Endothelial cell of umbilical vein (primary cell): ENCODE measurements around the gene CDKN3. TPM values are rescaled to one million over a fixed set of nuclear protein-coding genes. Genes with fewer than 3 reads are reported as not detected.

Experiments used
- BruUV-seq: library from RNA; stranded (reverse); fragments of 400-500 nt; replicated peaks from 2 replicates; lab custom pipeline; 2021; lab: Mats Ljungman, UMichigan
- CTCF ChIA-PET: fragments of 300-600, 350-600 bp; sonication (Branson Sonifier 250); formaldehyde crosslinking; loops from one replicate; lab custom pipeline; 2021; ENCODE audit warnings: antibody characterized with exemption, inconsistent platforms; lab: Charles Lee
- POLR2A ChIA-PET: fragments of 300-600, 350-600 bp; sonication (Branson Sonifier 250); formaldehyde crosslinking; loops from one replicate; lab custom pipeline; 2021; ENCODE audit warnings: antibody characterized with exemption, inconsistent platforms; lab: Charles Lee
- DNase-seq: peaks from one replicate; pipeline ENCODE4 v3.0.0-alpha.2; 2011; ENCODE audit warnings: low read depth, low spot score
- FAIRE-seq: peaks from 2 replicates; lab custom pipeline; 2011; peaks lifted over from hg19 to GRCh38; lab: Jason Lieb, UNC
- H2AFZ ChIP-seq: 2 replicates; pipeline ENCODE4 v1.6.0; 2012; ENCODE audit warnings: low read depth, low read length, control low read depth, inconsistent platforms
- H3K27ac ChIP-seq: 2 replicates; pipeline ENCODE4 v1.5.1; 2011; ENCODE audit warnings: low read depth, mild to moderate bottlenecking, control low read depth, low read length, moderate library complexity; ENCODE audit not compliant: insufficient read depth
- H3K27me3 ChIP-seq, 2 experiments: 2 replicates each; pipeline versions ENCODE4 v1.6.0 to v1.6.1; 2011; ENCODE audit warnings: low read length in 2 of 2, mixed read lengths in 1 of 2; ENCODE audit not compliant: control insufficient read depth in 2 of 2, insufficient read depth in 2 of 2
- H3K36me3 ChIP-seq, 2 experiments: 2 replicates in 1 of 2; 3 replicates in 1 of 2; pipeline ENCODE4 v1.5.1; 2011; ENCODE audit warnings: low read length in 2 of 2, mild to moderate bottlenecking in 1 of 2, moderate library complexity in 1 of 2; ENCODE audit not compliant: control insufficient read depth in 2 of 2, insufficient read depth in 2 of 2; ENCODE audit errors: extremely low read depth in 1 of 2
- H3K4me1 ChIP-seq: 3 replicates; pipeline ENCODE4 v1.5.1; 2011; ENCODE audit warnings: mild to moderate bottlenecking, low read length; ENCODE audit not compliant: control insufficient read depth, insufficient read depth; ENCODE audit errors: extremely low read depth
- H3K4me2 ChIP-seq: 2 replicates; pipeline ENCODE4 v1.6.1; 2011; ENCODE audit warnings: low read length, control low read depth, mixed read lengths; ENCODE audit not compliant: insufficient read depth
- H3K4me3 ChIP-seq, 3 experiments: fragments of 200-600 bp in 1 of 3; sonication (generic), shearing (Covaris generic) in 1 of 3; replicated peaks in 1 of 3; 2 replicates each; pipeline ENCODE4 v1.5.1; 2011 to 2016; ENCODE audit warnings: control low read depth in 3 of 3, low read length in 3 of 3, mild to moderate bottlenecking in 2 of 3, inconsistent platforms in 1 of 3, low read depth in 1 of 3, moderate library complexity in 1 of 3; ENCODE audit not compliant: insufficient read depth in 1 of 3
- H3K79me2 ChIP-seq: 2 replicates; pipeline ENCODE4 v1.6.0; 2012; ENCODE audit warnings: low read length, inconsistent platforms; ENCODE audit not compliant: control insufficient read depth, insufficient read depth
- H3K9ac ChIP-seq: replicated peaks from 2 replicates; pipeline ENCODE3; 2011; ENCODE audit warnings: low read length, control low read depth; ENCODE audit not compliant: insufficient read depth; ENCODE audit errors: extremely low read depth
- H3K9me1 ChIP-seq: replicated peaks from 3 replicates; pipeline ENCODE4 v1.6.0; 2011; ENCODE audit warnings: mild to moderate bottlenecking, low read length; ENCODE audit not compliant: control insufficient read depth, insufficient read depth; ENCODE audit errors: extremely low read depth
- H3K9me3 ChIP-seq: replicated peaks from 2 replicates; pipeline ENCODE4 v1.5.1; 2012; ENCODE audit warnings: low read length, inconsistent platforms; ENCODE audit not compliant: control insufficient read depth, insufficient read depth
- H4K20me1 ChIP-seq: replicated peaks from 2 replicates; pipeline ENCODE3; 2011; ENCODE audit warnings: mild to moderate bottlenecking, low read length; ENCODE audit not compliant: control insufficient read depth, insufficient read depth; ENCODE audit errors: extremely low read depth
- CTCF ChIP-seq, 2 donors: IDR thresholded peaks; 1 replicate in 1 of 2; 2 replicates in 1 of 2; pipeline ENCODE4 v1.5.1; 2011; ENCODE audit warnings: low read length in 2 of 2, mild to moderate bottlenecking in 2 of 2, moderate library complexity in 2 of 2, control low read depth in 1 of 2, inconsistent platforms in 1 of 2, low read depth in 1 of 2; ENCODE audit not compliant: insufficient read depth in 1 of 2; ENCODE audit errors: extremely low read depth in 1 of 2
- EZH2 ChIP-seq: IDR thresholded peaks from 2 replicates; pipeline ENCODE4 v1.6.1; 2012; ENCODE audit warnings: borderline replicate concordance, low read depth, mild to moderate bottlenecking, moderate library complexity, low read length, inconsistent platforms; ENCODE audit not compliant: severe bottlenecking
- FOS ChIP-seq: IDR thresholded peaks from 2 replicates; pipeline ENCODE4 v1.6.1; 2011; ENCODE audit warnings: mild to moderate bottlenecking, low read length, moderate library complexity, borderline replicate concordance; ENCODE audit not compliant: insufficient read depth
- GATA2 ChIP-seq: IDR thresholded peaks from 2 replicates; pipeline ENCODE4 v1.7.0; 2011; ENCODE audit warnings: low read depth, mild to moderate bottlenecking, moderate library complexity, mixed read lengths, low read length; ENCODE audit not compliant: insufficient read length, insufficient read depth
- JUN ChIP-seq: IDR thresholded peaks from 2 replicates; pipeline ENCODE4 v1.6.1; 2011; ENCODE audit warnings: borderline replicate concordance, low read depth; ENCODE audit not compliant: insufficient read length, insufficient read depth
- MYC ChIP-seq: IDR thresholded peaks from one replicate; pipeline ENCODE4 v1.6.1; 2011; ENCODE audit warnings: mild to moderate bottlenecking, low read depth, low read length
- POLR2A ChIP-seq: IDR thresholded peaks from 2 replicates; pipeline ENCODE4 v1.6.1; 2012; ENCODE audit warnings: low read depth, mild to moderate bottlenecking, control low read depth, low read length
- POLR2AphosphoS5 ChIP-seq: IDR thresholded peaks from 2 replicates; pipeline ENCODE4 v1.6.1; 2012; ENCODE audit warnings: low read depth, mild to moderate bottlenecking, control low read depth, low read length, moderate library complexity; ENCODE audit not compliant: insufficient read depth
- dilution Hi-C: fragments of 300-500 bp; cut with MboI; formaldehyde crosslinking; loops from one replicate; pipeline ENCODE4 v1.15.0; 2019; ENCODE audit warnings: low sequenced_read_pairs; ENCODE audit not compliant: extremely low pct_ligation_motif_present
- intact Hi-C: fragments of 100-400 bp; cut with micrococcal nuclease; formaldehyde crosslinking; loops from one replicate; pipeline ENCODE4 v1.10.0; 2022
- polyA plus RNA-seq, 4 experiments: library from polyadenylated mRNA; depleted of rRNA in 3 of 4; stranded (reverse) in 3 of 4; unstranded in 1 of 4; fragments of >200 nt; gene quantifications; 2 replicates each; pipeline versions ENCODE4 v1.2.1 to v1.2.3, GENCODE V29; 2011 to 2012; ENCODE audit warnings: missing spikeins in 1 of 4
- total RNA-seq: library from RNA; stranded (reverse); gene quantifications from 2 replicates; pipeline ENCODE4 v1.2.3, GENCODE V29; 2021
- TF ChIP-seq, protein P1 (sequence below): IDR thresholded peaks from 2 replicates; pipeline ENCODE4 v1.6.1; 2011; ENCODE audit not compliant: insufficient read depth, insufficient read length

The CDKN3 gene
- total and polyA plus RNA-seq, 2 donors (not counting 3 experiments of a cell fraction or from before 2014, with no cell fraction given), result 36.6 to 52.0 TPM

DNA sequence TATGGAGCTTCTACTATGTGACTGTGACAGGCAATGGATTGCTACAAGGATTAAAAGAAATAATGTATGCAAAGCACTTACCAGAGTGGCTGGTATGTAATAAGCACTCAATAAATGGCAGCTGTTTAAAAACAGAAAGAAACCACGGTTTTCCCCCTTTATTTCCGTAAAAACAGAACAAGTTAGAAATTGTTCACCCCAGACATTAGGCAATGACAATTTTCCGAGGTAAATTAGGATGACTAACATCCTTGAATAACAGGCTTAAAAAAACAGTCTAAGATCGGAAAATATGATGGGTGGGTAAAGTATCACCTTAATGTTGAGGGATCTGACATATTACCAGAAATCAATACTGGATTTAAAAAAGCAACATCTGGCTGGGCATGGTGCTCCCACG is 65.2 kb downstream of the CDKN3 start:
- Histone ChIP-seq H3K36me3 (no peaks in the 10 kb centered on the region), H2AFZ (no peak overlapping the region), H3K27ac (no peak overlapping the region), H3K4me1 (peaks cover 5% of the 10 kb centered on the region), H3K4me2 (peak overlapping the region; percentile 49), H3K79me2 (no peaks in the 10 kb centered on the region), H3K9ac (no peak overlapping the region), H3K27me3 (peaks cover 25 to 29% of the 10 kb centered on the region in 2 experiments), H4K20me1 (no peaks in the 10 kb centered on the region), H3K9me3 (peaks cover 2% of the 10 kb centered on the region), H3K9me1 (no peaks in the 10 kb centered on the region), H3K4me3 (no peak overlapping the region)
- CTCF ChIA-PET, result interaction anchor here (1.1 kb wide), 1 partner anchor 18 kb away, joined by 3 read pairs; no protein-coding TSS in a partner anchor
- POLR2A ChIA-PET, result no interaction called here
- no TSS peak for BruUV-seq
- TF ChIP-seq FOS (no peak), JUN (peak; percentile 18)
- intact Hi-C loops, result no loop called here
- DNase-seq, result peak; percentile 34
- dilution Hi-C loops, result no loop called here
- FAIRE-seq, result peak; percentile 76

DNA sequence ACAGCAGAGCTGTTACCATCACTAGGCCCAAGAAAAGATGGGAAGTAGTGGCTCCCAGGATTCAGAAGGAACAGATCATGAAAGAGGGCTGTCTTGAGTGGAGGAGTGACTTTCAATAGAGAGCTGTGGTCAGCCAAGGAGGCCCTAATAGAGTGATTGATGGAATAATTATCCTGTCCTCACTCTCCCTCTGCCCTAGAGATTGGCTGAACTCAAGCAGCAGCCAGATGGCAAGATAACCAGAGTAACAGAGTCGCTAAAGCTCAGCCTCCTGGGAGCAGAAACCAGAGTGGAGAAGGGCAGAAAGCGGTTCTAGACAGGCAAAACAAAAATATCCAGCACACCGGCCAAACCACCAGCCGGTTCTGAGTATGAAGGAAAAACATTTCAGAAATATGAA is 68.8 kb downstream of the CDKN3 start:
- intact Hi-C loops (no loop called here), dilution Hi-C loops (no loop called here)
- Histone ChIP-seq H2AFZ (no peak overlapping the region), H4K20me1 (no peaks in the 10 kb centered on the region), H3K9me1 (no peaks in the 10 kb centered on the region), H3K9me3 (peaks cover 4% of the 10 kb centered on the region), H3K4me2 (no peak overlapping the region), H3K9ac (no peak overlapping the region), H3K27ac (no peak overlapping the region), H3K4me1 (peaks cover 5% of the 10 kb centered on the region), H3K27me3 (peaks cover 25 to 29% of the 10 kb centered on the region in 2 experiments), H3K36me3 (no peaks in the 10 kb centered on the region), H3K79me2 (no peaks in the 10 kb centered on the region), H3K4me3 (no peak overlapping the region)
- ChIA-PET CTCF (interaction anchor here (0.6 to 1.8 kb wide), 2 partner anchors 14 to 261 kb away, joined by 5 read pairs; no protein-coding TSS in a partner anchor), POLR2A (no interaction called here)
- DNase-seq, result no peak
- FAIRE-seq, result no peak
- BruUV-seq, result no TSS peak
- TF ChIP-seq JUN, result no peak
- TF ChIP-seq GATA2, result no peak
- TF ChIP-seq POLR2AphosphoS5, result no peak
- TF ChIP-seq MYC, result no peak
- TF ChIP-seq CTCF (IDR thresholded peaks at IDR 0.05; ENCODE audit: extremely low read depth in 1 of 2, insufficient read depth in 1 of 2, low read depth in 1 of 2, low read length in 2 of 2), result no peak
- TF ChIP-seq FOS, result no peak
- TF ChIP-seq, protein P1, sequence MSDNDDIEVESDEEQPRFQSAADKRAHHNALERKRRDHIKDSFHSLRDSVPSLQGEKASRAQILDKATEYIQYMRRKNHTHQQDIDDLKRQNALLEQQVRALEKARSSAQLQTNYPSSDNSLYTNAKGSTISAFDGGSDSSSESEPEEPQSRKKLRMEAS, result no peak
- TF ChIP-seq EZH2, result no peak
- no peak for TF ChIP-seq POLR2A
